SK-MEL-5 (cell line): Measurements from ENCODE around the gene ZNF444. TPM values are rescaled to one million over a fixed set of nuclear protein-coding genes. Genes with fewer than 3 reads are reported as not detected.
"Not testable (repeated sequence)": the region's sequence is repeated elsewhere in the genome, so short reads cannot be mapped to it uniquely, and the experiment has no call there.

Experiments used
- DNase-seq: peaks from one replicate; pipeline ENCODE4 v3.0.0-alpha.2; 2016; ENCODE audit warnings: low read depth, low spot score
- in situ Hi-C: cut with HindIII; loops from 2 replicates; pipeline ENCODE4 v1.10.0; 2016; ENCODE audit warnings: low sequenced_read_pairs, high pct_unique_total_duplicates, low pct_unique_long_range_greater_than_20kb
- total RNA-seq: library from RNA; depleted of rRNA; stranded (reverse); fragments of >200 nt; shearing (Covaris generic); gene quantifications from 2 replicates; pipeline ENCODE4 v1.2.3, GENCODE V29; 2014

The ZNF444 gene
- total RNA-seq, 1 experiment from 2014 or later: 14.6 TPM

GRCh38 chr19:56136362-56136761 is 4.7 kb upstream of the ZNF444 start:
- in situ Hi-C loops: no loop called here
- DNase-seq: no peak

DNA sequence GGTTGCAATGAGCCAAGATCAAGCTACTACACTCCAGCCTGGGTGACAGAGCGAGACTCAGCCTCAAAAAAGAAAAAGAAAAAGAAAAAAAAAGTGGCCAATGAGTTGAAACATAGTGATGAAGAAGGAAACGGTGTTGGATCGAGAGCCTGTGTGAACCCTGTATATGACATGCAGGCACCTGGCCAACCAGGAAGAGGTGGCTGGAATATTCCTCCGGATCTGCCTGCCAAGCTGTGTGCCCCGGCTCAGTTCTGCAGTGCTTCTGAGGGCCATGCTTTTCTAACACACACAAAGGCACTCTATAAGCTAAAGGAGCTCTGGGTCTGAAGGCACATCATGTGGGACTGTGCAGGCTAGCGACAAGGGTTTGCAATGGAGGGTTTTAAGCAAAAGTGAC is 3.7 kb upstream of the ZNF444 start:
- DNase-seq: no peak
- in situ Hi-C loops: no loop called here

DNA sequence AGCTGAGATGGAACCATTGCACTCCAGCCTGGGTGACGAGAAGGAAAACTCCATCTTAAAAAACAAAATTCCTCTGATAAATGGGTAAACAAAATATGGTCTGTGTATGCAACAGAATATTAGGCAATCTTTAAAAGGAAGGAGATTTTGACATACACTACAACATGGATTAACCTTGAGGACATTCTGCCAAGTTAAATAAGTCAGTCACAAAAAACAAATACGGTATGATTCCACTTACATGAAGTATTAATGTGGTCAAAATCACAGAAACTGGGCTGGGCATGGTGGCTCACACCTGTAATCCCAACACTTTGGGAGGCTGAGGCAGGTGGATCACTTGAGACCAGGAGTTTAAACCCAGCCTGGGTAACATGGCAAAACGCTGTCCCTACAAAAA is 3.0 kb upstream of the ZNF444 start:
- DNase-seq: no peak
- in situ Hi-C loops: no loop called here

DNA sequence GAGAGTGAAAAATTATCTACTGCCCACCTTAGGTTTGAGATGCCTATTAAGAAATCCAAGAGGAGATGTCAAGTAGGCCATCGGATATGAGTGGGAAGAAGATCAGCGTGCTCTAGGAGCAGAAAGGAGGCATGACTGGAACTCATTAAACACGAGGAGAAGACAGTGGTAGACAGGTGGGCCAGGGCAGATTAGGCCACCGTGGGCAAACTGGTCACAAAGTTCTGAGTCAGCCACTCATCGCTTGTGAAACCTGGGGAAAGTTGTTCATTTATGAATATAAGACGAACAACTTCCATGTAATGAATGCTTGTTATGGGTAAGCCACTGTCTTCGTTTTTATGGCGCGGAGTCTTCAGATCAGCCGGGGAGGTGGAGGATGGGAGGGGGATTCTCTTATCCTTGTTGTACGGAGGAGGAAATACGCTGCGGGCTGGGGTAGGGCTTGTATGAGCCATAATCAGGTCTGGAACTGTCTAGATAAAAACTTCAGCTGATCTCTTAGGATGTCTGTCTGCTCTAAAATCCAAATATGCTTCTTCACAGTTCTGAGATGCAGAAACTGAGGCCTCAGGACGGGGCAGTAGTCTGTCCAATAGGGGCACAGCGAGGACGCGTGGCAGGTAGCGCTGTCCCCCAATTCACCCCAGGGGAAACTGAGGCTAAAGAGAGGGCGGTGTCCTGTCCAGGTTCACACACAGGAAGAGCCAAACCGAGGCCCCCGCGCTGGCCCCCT is 1.1 kb upstream of the ZNF444 start:
- in situ Hi-C loops: no loop called here
- no peak for DNase-seq

- peak; percentile 13 for DNase-seq
- in situ Hi-C loops: no loop called here
These were observed 418 bp downstream of the ZNF444 start for GRCh38 chr19:56141417-56141993.

DNA sequence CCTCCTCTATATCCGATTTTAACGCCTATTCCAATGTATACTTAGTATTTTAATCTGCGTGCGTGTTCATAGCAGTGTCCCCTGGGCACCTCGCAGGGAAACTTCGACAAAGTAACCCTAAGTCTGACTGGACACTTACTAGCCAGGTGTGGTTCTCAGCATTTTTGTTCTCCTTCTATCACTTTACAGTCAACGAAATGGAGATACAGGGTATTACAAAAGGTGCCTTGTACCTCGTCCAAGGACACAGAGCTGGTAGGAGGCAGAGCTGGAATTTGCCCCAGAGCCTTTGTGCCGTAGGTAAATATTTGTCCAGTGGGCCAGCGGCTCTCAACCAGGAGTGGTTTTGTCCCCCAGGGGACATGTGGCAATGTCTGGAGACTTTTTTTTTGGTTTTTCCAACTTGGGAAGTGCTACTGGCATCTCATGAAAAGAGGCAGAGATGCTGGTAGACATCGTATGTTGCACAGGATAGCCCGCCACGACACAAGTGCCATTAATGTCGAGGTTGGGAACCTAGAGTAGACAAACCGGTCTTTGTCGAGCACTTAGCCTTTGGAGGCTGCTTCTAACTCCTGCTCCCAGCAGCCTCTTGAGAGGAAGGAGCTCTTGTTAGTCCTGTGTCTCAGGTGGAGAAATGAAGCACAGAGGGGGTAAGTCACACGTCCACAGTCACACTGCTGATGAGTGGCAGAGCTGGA is 1.1 kb downstream of the ZNF444 start:
- in situ Hi-C loops: no loop called here
- no peak for DNase-seq

DNA sequence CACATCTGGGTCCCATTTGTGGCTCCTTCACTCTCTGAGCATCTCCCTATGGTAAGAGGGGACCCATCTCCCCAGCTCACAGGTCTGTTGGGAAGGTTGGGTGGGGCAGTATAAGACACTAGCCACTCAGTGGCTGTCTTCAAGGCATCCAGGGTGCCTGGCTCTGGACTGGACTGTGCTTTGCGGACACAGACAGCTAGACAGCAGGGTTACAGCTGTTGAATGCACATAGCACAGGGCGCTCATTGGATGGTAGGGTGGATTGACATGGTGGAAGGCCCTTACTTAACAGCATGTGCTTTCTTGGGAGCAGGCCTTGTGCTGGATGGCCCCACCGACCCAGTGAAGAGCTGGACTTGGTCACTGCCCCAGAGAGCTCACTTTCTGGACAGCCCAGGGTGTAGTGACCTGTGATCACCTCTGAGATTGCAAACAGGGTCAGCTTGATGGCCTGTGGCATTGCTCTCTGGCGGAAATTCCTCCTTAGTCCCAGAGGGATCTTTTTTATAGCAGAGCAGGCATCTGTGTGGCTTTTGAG is 1.9 kb downstream of the ZNF444 start:
- DNase-seq: no peak
- in situ Hi-C loops: no loop called here

- no peak for DNase-seq
- in situ Hi-C loops: no loop called here
These were observed 3.3 kb downstream of the ZNF444 start for GRCh38 chr19:56144376-56144775.

GRCh38 chr19:56144831-56145230 is 3.7 kb downstream of the ZNF444 start:
- in situ Hi-C loops: no loop called here

GRCh38 chr19:56145698-56146097 is 4.6 kb downstream of the ZNF444 start:
- DNase-seq: no peak
- in situ Hi-C loops: no loop called here

More at GRCh38 chr19:56144831-56145230, 3.7 kb downstream of the ZNF444 start:
- no peak for DNase-seq

DNA sequence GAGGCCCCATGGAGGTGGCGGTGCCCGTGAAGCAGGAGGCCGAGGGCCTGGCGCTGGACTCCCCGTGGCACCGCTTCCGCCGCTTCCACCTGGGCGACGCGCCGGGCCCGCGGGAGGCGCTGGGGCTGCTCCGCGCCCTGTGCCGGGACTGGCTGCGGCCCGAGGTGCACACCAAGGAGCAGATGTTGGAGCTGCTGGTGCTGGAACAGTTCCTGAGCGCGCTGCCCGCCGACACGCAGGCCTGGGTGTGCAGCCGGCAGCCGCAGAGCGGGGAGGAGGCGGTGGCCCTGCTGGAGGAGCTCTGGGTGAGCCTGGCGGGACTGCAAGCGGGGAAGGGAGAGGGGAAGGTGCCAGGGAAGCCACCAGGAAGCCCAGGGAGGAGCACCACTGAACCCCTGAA is 5.8 kb downstream of the ZNF444 start:
- DNase-seq: no peak
- in situ Hi-C loops: no loop called here

DNA sequence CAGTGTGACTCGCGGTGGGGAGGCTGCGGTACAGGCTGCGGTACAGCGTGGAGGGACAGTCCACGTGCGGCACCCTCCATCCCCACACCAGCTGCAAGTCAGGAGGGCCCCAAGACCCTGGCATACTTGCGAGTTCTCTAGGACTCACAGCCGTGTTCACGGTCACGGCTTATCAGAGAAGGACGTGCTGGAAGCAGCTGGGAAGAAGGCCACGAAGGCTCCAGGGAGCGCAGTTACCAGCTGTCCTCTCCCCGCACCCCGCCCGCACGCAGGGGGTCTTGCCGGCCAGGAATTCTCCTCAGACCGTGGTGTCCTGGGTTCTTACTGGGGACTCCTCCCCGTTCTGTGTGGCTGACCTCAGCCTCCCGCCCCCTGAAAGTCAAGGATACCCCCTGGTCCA is 6.2 kb downstream of the ZNF444 start:
- in situ Hi-C loops: no loop called here
- no peak for DNase-seq

DNA sequence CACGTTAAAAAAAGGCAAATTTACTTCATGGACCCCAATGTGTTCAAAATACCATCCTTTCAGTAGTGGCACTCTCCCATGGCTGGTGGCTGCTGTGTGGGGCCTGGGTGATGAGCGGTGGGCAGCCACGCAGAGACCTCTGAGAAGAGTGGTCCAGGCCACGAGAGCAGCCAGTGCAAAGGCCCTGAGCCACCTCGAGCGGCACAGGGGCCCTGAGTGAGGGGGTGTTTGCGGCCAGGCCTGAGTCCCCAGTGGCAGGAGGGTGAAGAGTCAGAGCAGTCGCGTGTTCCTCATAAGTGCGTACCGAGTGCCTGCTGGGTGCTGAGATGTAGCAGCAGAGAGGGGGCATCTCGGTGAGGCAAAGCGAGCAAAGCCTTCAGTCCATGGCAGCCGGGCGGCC is 7.0 kb downstream of the ZNF444 start:
- DNase-seq: no peak
- in situ Hi-C loops: no loop called here

DNA sequence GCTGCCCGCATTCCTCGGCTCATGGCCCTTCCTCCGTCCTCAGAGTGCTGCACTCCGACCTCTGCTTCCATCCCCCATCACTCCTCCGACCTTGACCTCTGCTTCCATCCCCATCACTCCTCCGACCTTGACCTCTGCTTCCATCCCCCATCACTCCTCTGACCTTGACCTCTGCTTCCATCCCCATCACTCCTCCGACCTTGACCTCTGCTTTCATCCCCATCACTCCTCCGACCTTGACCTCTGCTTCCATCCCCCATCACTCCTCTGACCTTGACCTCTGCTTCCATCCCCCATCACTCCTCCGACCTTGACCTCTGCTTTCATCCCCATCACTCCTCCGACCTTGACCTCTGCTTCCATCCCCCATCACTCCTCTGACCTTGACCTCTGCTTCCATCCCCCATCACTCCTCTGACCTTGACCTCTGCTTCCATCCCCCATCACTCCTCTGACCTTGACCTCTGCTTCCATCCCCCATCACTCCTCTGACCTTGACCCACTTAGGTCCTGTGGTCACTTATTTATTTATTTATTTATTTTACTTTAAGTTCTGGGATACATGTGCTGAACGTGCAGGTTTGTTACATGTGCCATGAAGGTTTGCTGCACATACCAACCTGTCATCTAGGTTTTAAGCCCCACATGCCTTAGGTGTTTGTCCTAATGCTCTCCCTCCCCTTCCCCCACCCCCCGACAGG is 8.0 kb downstream of the ZNF444 start:
- in situ Hi-C loops, DNase-seq: not testable (repeated sequence)

DNA sequence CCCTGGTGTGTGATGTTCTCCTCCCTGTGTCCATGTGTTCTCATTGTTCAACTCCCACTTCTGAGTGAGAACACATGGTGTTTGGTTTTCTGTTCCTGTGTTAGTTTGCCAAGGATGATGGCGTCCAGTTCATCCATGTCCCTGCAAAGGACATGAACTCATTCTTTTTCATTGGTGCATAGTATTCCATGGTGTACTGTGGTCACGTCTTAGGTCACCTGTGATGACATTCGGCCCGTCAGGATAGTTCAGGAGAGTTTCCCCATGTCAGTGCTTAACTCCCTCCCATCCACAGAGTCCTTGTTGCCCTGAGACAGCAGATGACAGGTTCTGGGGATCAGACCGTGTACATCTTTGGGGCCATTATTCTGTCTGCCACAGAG is 8.6 kb downstream of the ZNF444 start:
- DNase-seq: no peak
- in situ Hi-C loops: no loop called here

- no peak for DNase-seq
- in situ Hi-C loops: no loop called here
These were observed 9.3 kb downstream of the ZNF444 start for GRCh38 chr19:56150358-56150757.

- in situ Hi-C loops: no loop called here
These were observed 11.6 kb downstream of the ZNF444 start for GRCh38 chr19:56152644-56153043.

GRCh38 chr19:56153507-56153906 is 12.4 kb downstream of the ZNF444 start:
- in situ Hi-C loops: no loop called here
- DNase-seq: no peak

More at GRCh38 chr19:56152644-56153043, 11.6 kb downstream of the ZNF444 start:
- no peak for DNase-seq
